ENCODE measurements around the gene GAL3ST1.

GRCh38 chr22:30508216-30508615 is 66.2 kb downstream of the GAL3ST1 start:
- TF ChIP-seq, protein P1, sequence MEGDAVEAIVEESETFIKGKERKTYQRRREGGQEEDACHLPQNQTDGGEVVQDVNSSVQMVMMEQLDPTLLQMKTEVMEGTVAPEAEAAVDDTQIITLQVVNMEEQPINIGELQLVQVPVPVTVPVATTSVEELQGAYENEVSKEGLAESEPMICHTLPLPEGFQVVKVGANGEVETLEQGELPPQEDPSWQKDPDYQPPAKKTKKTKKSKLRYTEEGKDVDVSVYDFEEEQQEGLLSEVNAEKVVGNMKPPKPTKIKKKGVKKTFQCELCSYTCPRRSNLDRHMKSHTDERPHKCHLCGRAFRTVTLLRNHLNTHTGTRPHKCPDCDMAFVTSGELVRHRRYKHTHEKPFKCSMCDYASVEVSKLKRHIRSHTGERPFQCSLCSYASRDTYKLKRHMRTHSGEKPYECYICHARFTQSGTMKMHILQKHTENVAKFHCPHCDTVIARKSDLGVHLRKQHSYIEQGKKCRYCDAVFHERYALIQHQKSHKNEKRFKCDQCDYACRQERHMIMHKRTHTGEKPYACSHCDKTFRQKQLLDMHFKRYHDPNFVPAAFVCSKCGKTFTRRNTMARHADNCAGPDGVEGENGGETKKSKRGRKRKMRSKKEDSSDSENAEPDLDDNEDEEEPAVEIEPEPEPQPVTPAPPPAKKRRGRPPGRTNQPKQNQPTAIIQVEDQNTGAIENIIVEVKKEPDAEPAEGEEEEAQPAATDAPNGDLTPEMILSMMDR (IDR thresholded peaks at IDR 0.05), result no peak
- TF ChIP-seq EZH2 (IDR thresholded peaks at IDR 0.05) (no peak), EZH2phosphoT487 (IDR thresholded peaks at IDR 0.05) (no peak)

Measured in neural progenitor cell (in vitro differentiated cells).